Smooth muscle cell (in vitro differentiated cells): Measurements from ENCODE around the gene DDX52. TPM values are rescaled to one million over a fixed set of nuclear protein-coding genes. Genes with fewer than 3 reads are reported as not detected.

ENCODE experiments used
- DNase-seq: peaks from one replicate; lab custom pipeline; 2025; ENCODE audit not compliant: unreplicated experiment; lab: John Stamatoyannopoulos, UW
- H2AFZ ChIP-seq: fragments of 200-600 bp; sonication (generic); 2 replicates; pipeline ENCODE4 v1.6.0; 2016; ENCODE audit warnings: antibody characterized with exemption, low read depth, mild to moderate bottlenecking
- H3F3A ChIP-seq: fragments of 200-600 bp; sonication (generic); 2 replicates; pipeline ENCODE4 v1.6.0; 2017; ENCODE audit warnings: antibody characterized with exemption, low read depth
- H3K27ac ChIP-seq: fragments of 200-600 bp; sonication (generic); 2 replicates; pipeline ENCODE4 v1.5.1; 2016; ENCODE audit warnings: low read depth, mild to moderate bottlenecking
- H3K27me3 ChIP-seq: fragments of 200-600 bp; sonication (generic); 2 replicates; pipeline ENCODE4 v1.6.1; 2016; ENCODE audit warnings: low read depth, mild to moderate bottlenecking
- H3K36me3 ChIP-seq: fragments of 200-600 bp; sonication (generic); 2 replicates; pipeline ENCODE4 v1.5.1; 2016; ENCODE audit warnings: low read depth
- H3K4me1 ChIP-seq: fragments of 200-600 bp; sonication (generic); 2 replicates; pipeline ENCODE4 v1.5.1; 2016; ENCODE audit warnings: low read depth
- H3K4me2 ChIP-seq: fragments of 200-600 bp; sonication (generic); 2 replicates; pipeline ENCODE4 v1.6.0; 2016; ENCODE audit warnings: mild to moderate bottlenecking
- H3K4me3 ChIP-seq: fragments of 200-600 bp; sonication (generic); 2 replicates; pipeline ENCODE4 v1.5.1; 2016; ENCODE audit warnings: mild to moderate bottlenecking
- H3K79me2 ChIP-seq: fragments of 200-600 bp; sonication (generic); 2 replicates; pipeline ENCODE4 v1.6.0; 2016; ENCODE audit warnings: low read depth, mild to moderate bottlenecking
- H3K9ac ChIP-seq: fragments of 200-600 bp; sonication (generic); 2 replicates; pipeline ENCODE4 v1.6.0; 2016; ENCODE audit warnings: low read depth
- H3K9me3 ChIP-seq: fragments of 200-600 bp; sonication (generic); replicated peaks from 2 replicates; pipeline ENCODE4 v1.5.1; 2016; ENCODE audit warnings: low read depth
- H4K20me1 ChIP-seq: fragments of 200-600 bp; sonication (generic); 2 replicates; pipeline ENCODE4 v1.6.0; 2016; ENCODE audit warnings: low read depth
- WGBS: methylation state at CpG from one replicate; pipeline ENCODE4 v1.1.7; 2016; ENCODE audit warnings: low lambda C conversion rate; 5-methylcytosine and 5-hydroxymethylcytosine counted together
- polyA plus RNA-seq: library from polyadenylated mRNA; unstranded; fragments of >200 nt; fragmentation: Nextera tagmentation; extraction: Ambion mirVana; gene quantifications from 2 replicates; pipeline ENCODE4 v1.2.1, GENCODE V29; 2016
- total RNA-seq: library from RNA; depleted of rRNA; stranded (reverse); fragments of >200 nt; gene quantifications from 2 replicates; pipeline ENCODE4 v1.2.3, GENCODE V29; 2014
- TF ChIP-seq, protein P1 (sequence below): fragments of 200-600 bp; sonication (generic); IDR thresholded peaks from 2 replicates; pipeline ENCODE4 v1.5.1; 2017; ENCODE audit warnings: borderline replicate concordance, mild to moderate bottlenecking, antibody characterized with exemption; ENCODE audit not compliant: insufficient read depth, poor library complexity, severe bottlenecking

The DDX52 gene
- total and polyA plus RNA-seq, 2 experiments from 2014 or later: 18.7 to 26.0 TPM

GRCh38 chr17:37570527-37571093, 72.6 kb downstream of the DDX52 start:
- Histone ChIP-seq H3K36me3 (peaks cover 42% of the 10 kb centered on the region), H4K20me1 (peaks cover 13% of the 10 kb centered on the region), H3K4me1 (no peaks in the 10 kb centered on the region), H2AFZ (no peak overlapping the region), H3K4me3 (no peak overlapping the region), H3F3A (no peaks in the 10 kb centered on the region), H3K27ac (no peak overlapping the region), H3K79me2 (peaks cover 7% of the 10 kb centered on the region), H3K9ac (no peak overlapping the region), H3K9me3 (peaks cover 3% of the 10 kb centered on the region), H3K27me3 (no peaks in the 10 kb centered on the region), H3K4me2 (no peak overlapping the region)
- 77% methylated on average over 8 of the region's 8 CpGs for WGBS
- DNase-seq: no peak
- TF ChIP-seq, protein P1, sequence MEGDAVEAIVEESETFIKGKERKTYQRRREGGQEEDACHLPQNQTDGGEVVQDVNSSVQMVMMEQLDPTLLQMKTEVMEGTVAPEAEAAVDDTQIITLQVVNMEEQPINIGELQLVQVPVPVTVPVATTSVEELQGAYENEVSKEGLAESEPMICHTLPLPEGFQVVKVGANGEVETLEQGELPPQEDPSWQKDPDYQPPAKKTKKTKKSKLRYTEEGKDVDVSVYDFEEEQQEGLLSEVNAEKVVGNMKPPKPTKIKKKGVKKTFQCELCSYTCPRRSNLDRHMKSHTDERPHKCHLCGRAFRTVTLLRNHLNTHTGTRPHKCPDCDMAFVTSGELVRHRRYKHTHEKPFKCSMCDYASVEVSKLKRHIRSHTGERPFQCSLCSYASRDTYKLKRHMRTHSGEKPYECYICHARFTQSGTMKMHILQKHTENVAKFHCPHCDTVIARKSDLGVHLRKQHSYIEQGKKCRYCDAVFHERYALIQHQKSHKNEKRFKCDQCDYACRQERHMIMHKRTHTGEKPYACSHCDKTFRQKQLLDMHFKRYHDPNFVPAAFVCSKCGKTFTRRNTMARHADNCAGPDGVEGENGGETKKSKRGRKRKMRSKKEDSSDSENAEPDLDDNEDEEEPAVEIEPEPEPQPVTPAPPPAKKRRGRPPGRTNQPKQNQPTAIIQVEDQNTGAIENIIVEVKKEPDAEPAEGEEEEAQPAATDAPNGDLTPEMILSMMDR: peak; percentile 41

DNA sequence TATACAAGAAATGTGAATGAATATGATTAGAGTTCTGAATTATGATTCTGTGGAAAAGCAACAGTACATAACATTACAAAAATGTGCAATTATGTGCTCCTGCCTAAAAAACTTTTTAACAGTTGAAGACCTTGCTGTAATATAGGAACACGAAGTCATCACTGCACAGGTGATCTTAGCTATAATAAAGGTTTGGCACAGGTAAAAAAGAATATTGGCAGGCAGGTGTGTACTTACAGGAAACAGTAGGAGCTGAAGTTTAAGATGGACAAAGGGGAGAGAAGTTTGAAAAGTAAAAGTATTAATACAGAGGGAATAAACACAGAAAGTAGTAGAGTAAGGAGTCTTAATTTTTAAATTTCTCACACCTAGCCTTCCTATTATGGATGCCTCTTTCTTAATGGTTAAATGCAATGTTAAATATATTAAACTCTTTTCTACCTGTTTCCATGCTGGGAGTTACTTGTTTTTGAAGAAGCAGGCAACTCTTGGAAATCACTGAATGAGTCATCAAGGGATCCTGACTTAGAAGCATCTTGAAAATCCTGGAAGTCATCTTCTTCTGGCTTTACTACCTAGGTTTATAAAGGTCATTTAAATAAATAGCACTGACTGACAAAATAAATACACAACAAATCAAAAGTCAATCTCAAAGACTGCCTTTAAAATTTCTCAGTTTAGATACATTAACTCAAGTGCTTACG, 74.7 kb downstream of the DDX52 start:
- Histone ChIP-seq H3K27ac (no peak overlapping the region), H3K9ac (no peak overlapping the region), H4K20me1 (peaks cover 13% of the 10 kb centered on the region), H2AFZ (no peak overlapping the region), H3K9me3 (no peaks in the 10 kb centered on the region), H3K4me3 (no peak overlapping the region), H3K4me2 (no peak overlapping the region), H3K27me3 (no peaks in the 10 kb centered on the region), H3F3A (no peaks in the 10 kb centered on the region), H3K79me2 (peaks cover 1% of the 10 kb centered on the region), H3K4me1 (no peaks in the 10 kb centered on the region), H3K36me3 (peaks cover 32% of the 10 kb centered on the region)
- TF ChIP-seq, protein P1: no peak
- 99% methylated on average over 2 of the region's 2 CpGs for WGBS
- DNase-seq: no peak

DNA sequence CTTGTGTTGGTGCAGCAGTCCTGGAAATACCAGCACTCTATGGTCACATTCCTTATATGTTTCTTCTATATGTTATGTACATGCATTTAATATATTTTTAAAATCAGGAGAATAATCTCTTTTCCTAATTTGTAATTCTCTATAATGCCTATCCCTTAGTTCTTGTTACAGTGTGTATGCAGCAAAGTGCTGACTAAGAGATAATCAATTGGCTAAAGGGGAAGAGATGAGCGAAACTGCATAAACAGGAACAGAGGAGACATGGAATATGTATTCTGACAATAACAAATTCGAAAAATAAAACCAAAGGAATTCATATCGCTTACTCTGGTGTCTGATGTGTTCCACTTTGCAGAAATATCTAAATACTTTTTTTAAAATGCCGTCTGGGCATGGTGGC, 75.7 kb downstream of the DDX52 start:
- H3K9ac ChIP-seq: no peak overlapping the region
- H3K4me2 ChIP-seq: no peak overlapping the region
- no peaks in the 10 kb centered on the region for H3K27me3 ChIP-seq
- no peaks in the 10 kb centered on the region for H3F3A ChIP-seq
- DNase-seq: no peak
- TF ChIP-seq, protein P1: no peak
- no peaks in the 10 kb centered on the region for H3K9me3 ChIP-seq
- H3K4me1 ChIP-seq: no peaks in the 10 kb centered on the region
- no peaks in the 10 kb centered on the region for H3K79me2 ChIP-seq
- peaks cover 13% of the 10 kb centered on the region for H4K20me1 ChIP-seq
- no peak overlapping the region for H3K4me3 ChIP-seq
- no peak overlapping the region for H3K27ac ChIP-seq
- 94% methylated on average over 4 of the region's 4 CpGs for WGBS
- peaks cover 32% of the 10 kb centered on the region for H3K36me3 ChIP-seq
- H2AFZ ChIP-seq: no peak overlapping the region
